Endothelial cell (in vitro differentiated cells): ENCODE measurements around the gene INSIG1. TPM values are rescaled to one million over a fixed set of nuclear protein-coding genes. Genes with fewer than 3 reads are reported as not detected.

Experiments used
- DNase-seq: peaks from one replicate; pipeline ENCODE4 v3.0.0; 2021; ENCODE audit warnings: low spot score
- H3K27ac Mint-ChIP-seq: one replicate; pipeline ENCODE4 v1.8.0; 2021; ENCODE audit warnings: mixed read lengths, inconsistent platforms; ENCODE audit not compliant: unreplicated experiment
- H3K27me3 Mint-ChIP-seq: one replicate; pipeline ENCODE4 v1.8.0; 2021; ENCODE audit warnings: mild to moderate bottlenecking, moderate library complexity, mixed read lengths, inconsistent platforms; ENCODE audit not compliant: unreplicated experiment
- H3K36me3 Mint-ChIP-seq: one replicate; pipeline ENCODE4 v1.8.0; 2021; ENCODE audit warnings: mild to moderate bottlenecking, low read depth, mixed read lengths, inconsistent platforms; ENCODE audit not compliant: unreplicated experiment
- H3K4me1 Mint-ChIP-seq: one replicate; pipeline ENCODE4 v1.8.0; 2021; ENCODE audit warnings: mild to moderate bottlenecking, mixed read lengths, inconsistent platforms; ENCODE audit not compliant: unreplicated experiment
- H3K4me3 Mint-ChIP-seq: one replicate; pipeline ENCODE4 v1.8.0; 2021; ENCODE audit warnings: mild to moderate bottlenecking, mixed read lengths, inconsistent platforms; ENCODE audit not compliant: unreplicated experiment
- H3K9me3 Mint-ChIP-seq: one replicate; pipeline ENCODE4 v1.8.0; 2021; ENCODE audit warnings: mixed read lengths, inconsistent platforms; ENCODE audit not compliant: unreplicated experiment
- total RNA-seq: library from RNA; stranded (reverse); fragmentation: NEBNext Ultra II Directional; extraction: Animal tissue kit (Norgen Biotek cat#: 25700); gene quantifications from one replicate; pipeline ENCODE4 v1.2.1, GENCODE V29; 2021; ENCODE audit not compliant: unreplicated experiment
- TF ChIP-seq, protein P1 (sequence below): fragments of 200-600 bp; sonication (generic); IDR thresholded peaks from one replicate; pipeline ENCODE4 v1.5.0; 2021; ENCODE audit warnings: antibody characterized with exemption; ENCODE audit not compliant: unreplicated experiment

The INSIG1 gene
- total RNA-seq, 1 donor from 2014 or later = 53.1 TPM

DNA sequence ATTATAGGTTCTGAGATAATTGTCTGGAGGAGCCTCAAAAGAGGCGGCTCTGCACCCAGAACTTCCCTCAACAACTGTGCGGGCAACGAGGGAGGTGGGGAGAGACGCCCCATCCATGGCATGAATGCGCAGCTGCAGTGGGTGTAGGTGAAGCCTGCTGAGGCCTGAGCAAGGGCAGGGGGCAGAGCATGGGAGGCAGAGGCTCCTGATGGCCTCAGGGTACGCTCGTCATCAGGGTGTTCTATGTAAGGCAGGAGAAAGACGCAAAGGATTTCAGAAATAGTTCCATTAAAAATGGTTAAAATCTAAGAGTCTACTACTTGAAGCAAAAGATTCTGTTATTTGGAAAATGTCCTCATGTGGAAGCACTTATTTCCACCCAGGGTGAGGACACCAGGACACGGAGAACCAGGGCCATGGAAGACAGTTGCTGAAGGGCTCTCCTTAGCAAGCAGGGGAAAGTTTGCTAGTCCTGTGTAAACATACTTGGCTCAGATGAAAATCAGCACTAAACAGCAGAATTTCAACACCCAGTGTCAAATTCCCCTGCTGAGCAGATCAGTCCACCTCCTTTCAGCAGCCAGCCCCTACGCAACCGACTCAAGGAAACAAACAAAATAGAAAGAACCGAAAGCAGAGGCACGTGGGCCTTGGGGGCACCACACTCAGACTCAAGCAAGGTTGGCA, 18.9 kb downstream of the INSIG1 start:
- H3K4me3 Mint-ChIP-seq = no peak overlapping the region
- no peaks in the 10 kb centered on the region for H3K36me3 Mint-ChIP-seq
- no peaks in the 10 kb centered on the region for H3K4me1 Mint-ChIP-seq
- no peak for DNase-seq
- TF ChIP-seq, protein P1, sequence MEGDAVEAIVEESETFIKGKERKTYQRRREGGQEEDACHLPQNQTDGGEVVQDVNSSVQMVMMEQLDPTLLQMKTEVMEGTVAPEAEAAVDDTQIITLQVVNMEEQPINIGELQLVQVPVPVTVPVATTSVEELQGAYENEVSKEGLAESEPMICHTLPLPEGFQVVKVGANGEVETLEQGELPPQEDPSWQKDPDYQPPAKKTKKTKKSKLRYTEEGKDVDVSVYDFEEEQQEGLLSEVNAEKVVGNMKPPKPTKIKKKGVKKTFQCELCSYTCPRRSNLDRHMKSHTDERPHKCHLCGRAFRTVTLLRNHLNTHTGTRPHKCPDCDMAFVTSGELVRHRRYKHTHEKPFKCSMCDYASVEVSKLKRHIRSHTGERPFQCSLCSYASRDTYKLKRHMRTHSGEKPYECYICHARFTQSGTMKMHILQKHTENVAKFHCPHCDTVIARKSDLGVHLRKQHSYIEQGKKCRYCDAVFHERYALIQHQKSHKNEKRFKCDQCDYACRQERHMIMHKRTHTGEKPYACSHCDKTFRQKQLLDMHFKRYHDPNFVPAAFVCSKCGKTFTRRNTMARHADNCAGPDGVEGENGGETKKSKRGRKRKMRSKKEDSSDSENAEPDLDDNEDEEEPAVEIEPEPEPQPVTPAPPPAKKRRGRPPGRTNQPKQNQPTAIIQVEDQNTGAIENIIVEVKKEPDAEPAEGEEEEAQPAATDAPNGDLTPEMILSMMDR = no peak
- H3K9me3 Mint-ChIP-seq = no peaks in the 10 kb centered on the region
- H3K27ac Mint-ChIP-seq = no peak overlapping the region
- H3K27me3 Mint-ChIP-seq = no peaks in the 10 kb centered on the region

DNA sequence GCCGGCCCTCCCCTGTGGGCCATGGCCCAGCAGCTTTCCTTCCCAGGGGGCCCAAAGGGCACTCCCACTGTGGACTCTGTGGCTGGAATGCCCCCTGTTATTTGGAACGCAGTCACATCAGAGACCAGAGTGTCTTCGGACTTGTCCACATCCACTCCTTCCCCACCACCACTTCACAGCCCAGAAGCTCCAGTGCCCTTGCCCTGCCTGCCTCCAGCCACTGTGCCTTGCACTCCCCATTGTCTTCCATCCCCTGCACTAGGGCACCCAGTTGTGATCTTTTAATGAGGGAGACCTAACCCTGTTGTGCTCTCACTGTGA, 19.4 kb downstream of the INSIG1 start:
- H3K4me3 Mint-ChIP-seq = no peak overlapping the region

DNA sequence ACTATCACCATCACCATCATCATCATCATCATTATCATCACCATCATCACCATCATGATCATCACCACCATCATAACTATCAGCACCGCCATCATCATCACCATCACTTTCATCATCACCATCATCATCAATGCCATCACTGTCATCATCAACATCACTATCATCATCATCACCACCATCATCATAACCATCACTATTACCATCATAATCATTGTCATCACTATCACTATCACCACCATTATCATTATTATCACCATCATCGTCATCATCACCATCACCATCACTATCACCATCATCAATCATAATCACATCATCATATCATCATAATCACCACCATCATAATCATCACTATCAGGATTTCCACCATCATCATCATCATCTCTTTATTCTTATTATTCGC, 20.6 kb downstream of the INSIG1 start:
- Mint-ChIP-seq H3K4me3 (no peak overlapping the region), H3K27me3 (no peaks in the 10 kb centered on the region), H3K27ac (no peak overlapping the region), H3K9me3 (no peaks in the 10 kb centered on the region), H3K36me3 (no peaks in the 10 kb centered on the region), H3K4me1 (no peaks in the 10 kb centered on the region)
- TF ChIP-seq, protein P1 = no peak
- no peak for DNase-seq

More for the DNA sequence above, 19.4 kb downstream of the INSIG1 start:
- H3K36me3 Mint-ChIP-seq = no peaks in the 10 kb centered on the region
- TF ChIP-seq, protein P1 = no peak
- H3K27ac Mint-ChIP-seq = no peak overlapping the region
- no peaks in the 10 kb centered on the region for H3K27me3 Mint-ChIP-seq
- no peaks in the 10 kb centered on the region for H3K9me3 Mint-ChIP-seq
- DNase-seq = no peak
- no peaks in the 10 kb centered on the region for H3K4me1 Mint-ChIP-seq

DNA sequence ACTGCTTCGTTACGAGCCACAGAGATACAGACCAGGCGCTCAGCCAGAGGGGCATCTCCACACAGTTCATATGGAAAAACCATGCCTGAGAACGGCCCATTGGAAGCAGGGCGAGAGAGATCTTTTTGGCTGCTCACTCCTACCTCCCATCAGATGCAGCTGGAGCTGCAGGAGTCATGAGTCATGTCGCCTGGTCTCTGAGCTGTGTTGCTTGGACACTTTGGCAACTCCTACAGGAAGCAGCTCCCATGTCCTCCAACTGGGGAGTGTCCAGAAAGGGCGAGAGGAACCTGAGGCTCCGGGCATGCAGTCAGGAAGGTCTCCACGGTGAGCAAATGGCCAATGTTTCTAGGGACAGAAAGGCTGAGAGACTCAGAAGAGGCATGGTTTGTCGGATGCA, 24.9 kb downstream of the INSIG1 start:
- Mint-ChIP-seq H3K27ac (no peak overlapping the region), H3K9me3 (no peaks in the 10 kb centered on the region), H3K36me3 (no peaks in the 10 kb centered on the region), H3K4me3 (no peak overlapping the region), H3K27me3 (no peaks in the 10 kb centered on the region), H3K4me1 (no peaks in the 10 kb centered on the region)
- TF ChIP-seq, protein P1 = no peak
- no peak for DNase-seq

DNA sequence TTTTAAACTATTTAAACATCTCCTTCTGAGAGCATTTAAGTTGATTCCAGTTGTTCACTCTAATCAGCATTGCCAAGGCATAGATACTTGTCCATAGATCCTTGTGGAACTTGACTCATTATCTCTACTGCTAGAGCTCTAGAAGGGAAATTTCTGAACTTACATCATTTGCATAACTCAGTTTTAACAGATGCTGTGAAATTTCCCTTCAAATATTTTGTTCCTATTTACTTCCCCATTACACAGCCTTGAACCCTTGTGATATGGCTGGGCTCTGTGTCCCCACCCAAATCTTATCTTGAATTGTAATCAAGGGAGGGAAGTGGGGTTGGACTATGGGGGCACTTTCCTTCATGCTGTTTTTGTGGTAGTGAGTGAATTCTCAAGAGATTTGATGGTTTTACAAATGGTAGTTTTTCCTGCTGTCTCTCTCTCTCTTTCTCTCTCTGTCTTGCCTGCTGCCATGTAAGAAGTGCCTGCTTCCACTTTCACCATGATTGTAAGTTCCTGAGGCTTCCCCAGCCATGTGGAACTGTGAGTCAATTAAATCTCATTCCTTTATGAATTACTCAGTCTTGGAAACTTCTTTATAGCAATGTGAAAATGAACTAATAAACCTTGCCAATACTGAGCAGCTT, 25.4 kb downstream of the INSIG1 start:
- H3K4me1 Mint-ChIP-seq = no peaks in the 10 kb centered on the region
- no peaks in the 10 kb centered on the region for H3K9me3 Mint-ChIP-seq
- TF ChIP-seq, protein P1 = no peak
- H3K36me3 Mint-ChIP-seq = no peaks in the 10 kb centered on the region
- no peaks in the 10 kb centered on the region for H3K27me3 Mint-ChIP-seq
- no peak overlapping the region for H3K27ac Mint-ChIP-seq
- H3K4me3 Mint-ChIP-seq = no peak overlapping the region
- no peak for DNase-seq
